Measurements from ENCODE around the gene MYOG.

Gene MYOG

DNA sequence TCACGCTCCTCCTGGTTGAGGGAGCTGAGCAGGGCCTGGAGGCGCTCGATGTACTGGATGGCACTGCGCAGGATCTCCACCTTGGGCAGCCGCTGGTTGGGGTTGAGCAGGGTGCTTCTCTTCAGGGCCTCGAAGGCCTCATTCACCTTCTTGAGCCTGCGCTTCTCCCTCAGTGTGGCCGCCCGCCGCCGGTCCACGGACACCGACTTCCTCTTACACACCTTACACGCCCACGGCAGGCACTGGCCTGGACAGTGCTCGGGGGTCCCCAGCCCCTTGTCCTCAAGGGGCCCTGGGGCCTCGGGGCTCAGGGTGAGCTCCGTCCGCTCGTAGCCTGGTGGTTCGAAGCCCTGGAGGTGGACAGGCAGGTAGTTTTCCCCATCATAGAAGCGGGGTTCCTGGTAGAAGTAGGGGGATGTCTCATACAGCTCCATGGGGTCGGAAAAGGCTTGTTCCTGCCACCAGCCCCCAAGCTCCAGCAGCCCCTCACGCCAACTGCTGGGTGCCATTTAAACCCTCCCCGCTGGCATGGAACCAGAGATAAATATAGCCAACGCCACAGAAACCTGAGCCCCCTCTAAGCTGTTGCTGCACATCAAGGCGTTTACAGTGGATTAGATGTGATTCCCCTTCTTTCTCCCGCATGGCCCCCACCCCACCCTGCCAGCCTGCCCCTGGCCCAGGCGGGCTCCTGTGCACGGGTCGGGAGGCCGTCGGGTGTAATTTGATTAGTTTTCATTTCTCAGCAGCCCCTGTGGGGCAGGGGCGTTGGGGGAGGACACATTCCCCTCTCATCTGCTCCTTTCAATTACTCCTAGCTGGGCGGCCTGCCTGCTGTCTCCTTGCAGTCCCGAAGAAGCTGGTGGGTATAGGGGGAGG lies at the start of gene MYOG:
Gene MYOG, minus strand, starts transcription at position 485 of the 879 bp plus-strand sequence. Its CDS starts 51 bp downstream, at position 434.
- no peak for DNase-seq

DNA sequence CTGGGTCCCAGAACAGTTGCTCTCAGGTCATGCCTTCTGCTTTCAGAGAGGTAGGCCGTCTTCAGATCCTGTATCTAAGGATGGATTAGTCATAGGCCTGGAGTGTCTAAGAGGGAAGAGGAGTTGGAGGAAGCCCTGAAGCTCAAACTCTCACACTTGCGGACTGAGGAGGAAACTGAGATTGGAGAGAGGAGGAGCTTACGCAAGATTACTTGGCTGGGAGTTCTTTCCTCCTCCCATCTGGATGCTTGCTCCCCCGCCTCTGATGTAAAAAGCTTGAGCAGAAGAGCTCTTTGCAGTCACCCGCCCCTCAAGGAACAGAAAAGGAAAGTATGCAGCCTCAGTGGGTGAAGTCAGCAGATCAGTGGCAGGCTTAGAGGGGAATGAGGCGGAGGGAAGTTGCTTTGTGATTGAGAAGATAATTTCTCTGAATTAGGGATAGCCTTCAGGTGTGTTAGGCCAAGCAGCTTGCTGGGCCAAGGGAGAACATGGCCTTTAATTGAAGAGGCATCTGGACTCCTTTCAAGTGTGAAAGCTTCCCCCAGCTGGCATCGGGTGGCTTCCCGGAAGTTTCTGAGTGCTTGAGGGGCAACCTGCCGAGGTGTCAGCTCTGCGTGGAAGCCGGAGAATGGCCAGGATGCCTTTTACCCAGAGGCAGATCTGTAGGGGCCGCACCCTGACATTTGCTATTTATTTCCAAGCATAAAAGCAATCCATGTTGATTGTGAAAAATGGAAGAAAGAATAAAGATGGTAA lies 48.3 kb upstream of the MYOG start:
- DNase-seq, result no peak

DNA sequence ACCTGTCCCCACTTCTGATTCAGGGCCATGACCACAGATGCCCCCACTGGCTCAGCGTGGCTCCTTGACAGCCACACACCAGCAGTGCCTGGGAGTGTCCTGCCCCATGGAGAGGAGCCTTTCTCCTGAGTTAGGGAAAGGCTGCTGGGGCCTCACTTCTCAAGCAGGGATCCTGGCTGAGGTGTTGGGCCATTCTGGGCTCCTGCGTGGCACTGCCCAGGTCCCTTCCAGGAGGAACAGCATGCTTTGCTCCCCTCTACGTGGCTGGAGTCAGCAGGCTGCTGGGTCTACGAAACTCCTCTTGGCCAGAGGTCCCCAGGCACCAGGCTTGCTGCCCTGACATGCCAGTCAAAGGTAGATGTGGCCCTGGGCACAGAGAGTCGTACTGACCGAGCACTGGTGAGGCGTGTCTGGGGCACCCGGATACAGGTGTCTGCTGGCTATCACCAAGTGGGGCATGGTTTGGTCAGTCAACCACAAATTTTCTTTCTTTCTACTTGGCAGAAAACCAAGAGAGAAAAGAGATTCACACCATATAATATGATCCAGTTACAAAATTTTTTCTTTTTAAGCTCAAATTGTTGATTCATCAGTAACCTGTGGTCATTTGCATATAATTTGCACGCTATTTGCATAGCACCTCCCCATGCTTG lies 45.9 kb upstream of the MYOG start:
- DNase-seq, result no peak

DNA sequence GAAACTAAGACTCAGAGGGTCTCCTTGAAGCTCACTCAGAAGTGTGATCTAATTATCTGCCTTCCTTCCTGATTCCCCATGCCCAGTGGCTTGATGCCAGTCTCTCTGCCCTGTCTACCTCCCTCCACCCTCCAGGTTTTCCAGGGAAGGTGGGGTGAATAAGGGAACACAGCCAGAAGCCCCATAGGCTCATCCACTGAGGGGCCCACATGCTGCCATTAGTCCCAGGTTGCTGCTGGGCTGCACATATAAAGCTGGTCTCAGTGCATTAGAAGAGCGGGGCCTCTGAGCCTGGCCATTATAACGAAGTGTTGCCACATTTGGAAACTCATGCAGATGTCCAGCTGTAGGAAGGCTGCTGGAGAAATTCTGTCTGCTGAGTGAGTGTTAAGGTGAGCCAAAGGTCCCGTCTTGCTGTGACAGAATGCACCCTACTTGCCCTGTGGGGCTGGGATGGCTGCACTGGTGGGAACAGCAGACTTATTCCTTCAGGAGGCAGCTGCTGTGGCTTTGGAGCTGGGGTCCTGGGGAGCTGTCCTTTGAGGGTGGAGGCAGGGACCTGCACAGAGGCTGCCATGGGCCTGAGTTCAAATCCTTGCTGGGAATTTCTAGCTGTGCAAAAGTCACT lies 44.7 kb upstream of the MYOG start:
- DNase-seq, result no peak

DNA sequence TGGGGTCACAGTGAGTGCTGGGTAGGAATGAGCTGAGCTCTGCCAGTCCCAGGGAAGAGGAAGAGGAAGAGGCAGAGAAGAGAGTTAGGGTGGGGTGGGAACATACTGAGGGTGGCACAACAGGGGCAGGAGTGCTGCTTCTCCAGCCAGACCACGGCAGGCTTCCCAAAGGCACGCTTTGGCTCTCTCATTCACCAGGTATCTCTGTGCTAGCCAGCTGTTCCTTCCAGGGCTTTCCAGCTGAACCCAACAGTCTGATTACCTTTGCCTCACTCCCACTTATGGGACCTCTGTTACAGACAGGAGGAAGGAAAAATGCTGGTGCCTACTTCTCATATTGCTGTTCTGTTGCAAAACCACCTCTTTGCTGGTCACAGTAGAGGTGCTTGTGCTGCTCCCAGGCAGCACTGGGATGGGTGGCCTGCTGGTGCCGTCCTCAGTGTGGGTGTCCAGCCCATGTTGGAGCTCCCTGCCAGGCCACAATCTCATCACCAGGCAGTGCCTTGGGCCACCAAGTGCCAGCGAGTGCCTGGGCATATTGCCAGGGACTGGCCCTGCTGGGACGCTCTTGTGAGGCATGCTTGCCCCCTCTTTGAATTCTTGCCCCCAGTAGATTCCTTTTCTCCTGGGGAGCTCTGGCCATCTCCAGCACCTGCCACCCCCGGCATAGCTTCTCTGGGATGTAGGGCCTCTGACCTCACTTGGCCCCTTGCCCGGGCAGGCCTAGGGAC lies 43.9 kb upstream of the MYOG start:
- no peak for DNase-seq

DNA sequence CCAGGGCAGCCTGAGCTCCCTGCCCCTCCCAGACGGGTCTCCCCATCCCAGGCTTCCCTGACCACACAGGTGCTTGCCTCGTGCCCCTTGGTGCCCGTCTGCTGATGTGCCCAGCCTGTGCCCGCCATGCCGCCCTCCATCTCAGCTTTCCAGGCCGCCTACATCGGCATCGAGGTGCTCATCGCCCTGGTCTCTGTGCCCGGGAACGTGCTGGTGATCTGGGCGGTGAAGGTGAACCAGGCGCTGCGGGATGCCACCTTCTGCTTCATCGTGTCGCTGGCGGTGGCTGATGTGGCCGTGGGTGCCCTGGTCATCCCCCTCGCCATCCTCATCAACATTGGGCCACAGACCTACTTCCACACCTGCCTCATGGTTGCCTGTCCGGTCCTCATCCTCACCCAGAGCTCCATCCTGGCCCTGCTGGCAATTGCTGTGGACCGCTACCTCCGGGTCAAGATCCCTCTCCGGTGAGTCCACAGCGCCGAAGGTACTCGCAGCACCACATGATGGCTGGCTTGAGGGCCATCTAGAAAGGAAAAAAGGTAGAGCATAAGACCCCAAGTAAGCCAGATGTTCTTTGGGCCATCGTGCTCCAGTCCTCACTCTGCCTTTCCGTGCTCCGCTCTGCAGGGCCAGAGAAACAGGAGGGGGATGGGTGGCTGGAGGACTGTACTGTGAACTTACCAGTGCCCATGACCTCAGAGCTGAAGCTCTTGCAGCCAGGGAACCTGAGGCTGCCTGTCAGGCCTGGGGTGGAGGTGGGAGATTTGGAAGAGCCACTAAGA lies 43.1 kb upstream of the MYOG start:
- DNase-seq, result no peak

DNA sequence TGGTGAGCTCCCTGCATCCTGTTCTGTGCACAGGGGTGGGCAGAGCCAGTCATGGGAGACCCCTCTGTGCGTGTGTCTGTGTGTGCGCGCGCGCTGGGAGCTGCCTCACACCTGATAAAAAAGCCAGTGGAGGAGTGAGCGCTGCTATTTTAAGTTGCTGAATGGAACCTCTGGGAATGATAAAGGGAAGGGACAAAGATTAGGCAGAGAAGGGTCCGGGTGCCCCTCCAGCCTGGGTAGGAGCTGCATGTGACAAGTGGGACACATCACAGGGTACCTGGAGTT lies 42.6 kb upstream of the MYOG start:
- no peak for DNase-seq

DNA sequence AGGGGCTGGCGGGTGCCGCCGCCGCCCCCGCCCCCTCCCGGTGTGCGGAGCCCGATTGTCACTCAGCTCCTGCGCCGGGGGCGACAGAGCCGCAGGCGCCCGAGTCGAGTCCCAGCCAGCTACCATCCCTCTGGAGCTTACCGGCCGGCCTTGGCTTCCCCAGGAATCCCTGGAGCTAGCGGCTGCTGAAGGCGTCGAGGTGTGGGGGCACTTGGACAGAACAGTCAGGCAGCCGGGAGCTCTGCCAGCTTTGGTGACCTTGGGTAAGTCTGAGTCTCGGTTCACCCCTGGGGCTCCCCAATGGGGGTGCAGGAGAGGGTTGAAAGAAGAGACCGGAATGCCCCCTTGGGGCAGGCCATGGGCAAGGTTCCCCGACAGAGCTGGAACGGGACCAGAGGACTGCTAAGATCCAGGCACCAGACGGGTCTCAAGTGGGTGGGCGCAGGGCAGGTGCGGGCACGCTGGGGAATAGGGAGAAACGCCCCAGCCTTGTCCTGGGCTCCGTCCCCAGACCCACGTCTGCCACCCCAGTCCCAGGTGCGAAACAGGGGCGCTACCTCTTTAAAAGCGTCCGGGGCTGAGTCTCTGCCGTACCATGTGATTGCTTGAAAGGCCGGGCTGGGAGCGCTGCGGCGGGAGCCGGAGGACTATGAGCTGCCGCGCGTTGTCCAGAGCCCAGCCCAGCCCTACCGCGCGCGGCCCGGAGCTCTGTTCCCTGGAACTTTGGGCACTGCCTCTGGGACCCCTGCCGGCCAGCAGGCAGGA lies 42.0 kb upstream of the MYOG start, which contains the start of gene ADORA1:
Gene ADORA1, plus strand, starts transcription at position 61 of the 765 bp plus-strand sequence. CDS start 1,116 bp downstream, outside the sequence.
- no peak for DNase-seq

DNA sequence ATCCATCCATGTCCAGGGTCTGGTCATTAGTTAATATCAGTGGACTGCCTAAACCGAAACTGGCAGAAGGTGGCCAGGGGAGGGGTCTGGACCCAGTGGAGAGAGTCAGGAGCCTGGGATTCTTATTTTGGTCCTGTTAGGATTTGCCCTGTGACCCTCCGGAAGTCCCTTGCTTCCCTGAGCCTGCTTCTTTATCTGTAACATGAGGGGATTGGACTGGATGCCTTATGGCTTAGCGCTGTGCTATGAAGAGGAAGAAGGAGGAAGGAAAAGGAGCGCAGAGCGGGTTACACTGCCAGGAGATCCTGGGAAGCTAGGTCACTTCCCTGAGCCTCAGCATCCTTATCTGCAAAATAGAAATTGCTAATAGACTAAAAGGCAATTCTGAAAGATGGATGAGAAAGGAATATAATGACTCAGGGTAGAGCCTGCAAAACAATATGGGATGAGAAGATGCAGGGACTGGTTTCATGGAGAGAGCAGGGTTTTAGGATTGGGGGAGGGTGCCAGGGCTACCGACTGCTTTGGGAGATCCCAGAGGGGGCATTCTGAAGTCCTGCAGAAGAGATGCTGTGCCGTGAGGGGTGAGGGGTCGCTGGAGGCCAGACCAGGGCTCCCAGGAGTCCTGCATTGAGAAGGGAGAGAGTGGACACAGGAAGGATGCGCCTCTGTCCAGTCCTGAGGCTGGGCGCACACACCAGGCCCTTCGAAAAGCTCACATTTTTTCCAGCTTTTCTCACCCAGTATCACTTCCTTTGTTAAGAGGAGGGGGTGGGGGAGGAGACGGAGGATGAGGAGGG lies 41.3 kb upstream of the MYOG start:
- DNase-seq, result no peak

DNA sequence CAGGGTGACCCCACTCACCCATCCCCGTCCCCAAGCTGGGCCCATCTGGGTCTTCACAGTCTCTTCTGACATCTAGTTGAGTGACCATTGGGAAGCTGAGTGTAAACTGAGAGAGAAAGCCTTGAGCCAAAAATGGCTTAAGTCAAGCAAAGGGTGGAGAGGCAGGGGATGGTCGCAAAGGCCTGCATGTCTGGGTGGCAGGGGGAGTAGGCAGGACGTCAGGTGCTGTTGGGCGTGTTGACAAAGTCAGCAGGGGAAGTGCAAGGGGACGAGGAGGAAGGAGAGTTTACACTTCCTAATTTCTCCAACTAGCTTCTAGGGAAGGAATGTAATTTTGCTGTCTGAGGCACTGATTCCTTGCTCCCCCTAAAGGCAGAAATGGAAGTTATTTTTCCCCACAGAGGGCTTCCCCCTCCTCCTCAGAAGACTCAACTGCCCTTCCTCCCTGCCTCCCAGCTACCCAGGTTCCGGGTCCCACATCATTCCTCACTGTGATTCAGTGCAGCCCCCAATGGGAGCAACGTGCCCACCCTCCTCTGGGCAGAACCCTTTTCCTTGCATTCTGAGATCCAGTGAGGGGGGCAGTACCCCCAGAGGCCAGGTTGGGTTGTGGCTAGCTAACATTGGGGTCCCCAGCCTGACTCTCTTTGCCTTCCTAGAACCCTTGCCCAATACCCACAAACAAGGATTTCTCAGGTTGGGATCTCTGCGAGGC lies 40.5 kb upstream of the MYOG start:
- no peak for DNase-seq

DNA sequence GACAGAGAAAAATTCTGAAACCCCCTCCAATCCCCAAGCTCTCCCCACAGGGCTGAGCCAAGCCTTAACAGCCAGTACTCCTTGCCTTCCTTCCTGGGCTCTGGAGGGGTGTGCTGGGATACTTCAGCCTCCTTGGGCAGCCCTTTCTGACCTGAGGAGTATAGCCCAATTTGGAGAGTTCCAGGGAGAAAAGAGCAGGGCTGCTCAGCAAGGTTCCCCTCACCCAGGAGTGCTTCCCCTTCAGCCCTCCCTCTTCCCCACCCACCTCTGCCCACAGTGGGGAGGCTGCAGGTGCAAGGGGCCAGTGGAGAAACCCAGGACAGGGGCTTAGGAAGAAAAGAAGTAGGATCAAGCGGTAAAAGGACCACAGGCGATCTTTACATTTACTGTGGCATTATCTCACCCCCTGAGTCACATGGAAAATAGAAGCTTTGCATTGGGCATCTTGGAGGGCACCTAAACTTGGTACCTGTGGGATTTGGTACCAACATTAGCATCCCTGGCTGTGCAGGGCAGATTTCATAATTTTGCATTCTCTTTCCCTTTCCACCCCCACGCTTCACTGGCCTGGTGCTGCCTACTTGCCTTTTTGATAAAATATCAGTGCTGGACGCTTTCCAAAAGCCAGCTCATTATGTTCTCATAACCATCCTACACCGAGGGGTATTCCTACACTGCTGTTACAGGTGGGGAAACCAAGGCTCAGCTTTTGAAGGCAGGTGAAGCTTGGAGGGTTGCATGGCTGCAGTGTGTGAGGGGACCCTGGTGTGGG lies 38.9 kb upstream of the MYOG start:
- no peak for DNase-seq

DNA sequence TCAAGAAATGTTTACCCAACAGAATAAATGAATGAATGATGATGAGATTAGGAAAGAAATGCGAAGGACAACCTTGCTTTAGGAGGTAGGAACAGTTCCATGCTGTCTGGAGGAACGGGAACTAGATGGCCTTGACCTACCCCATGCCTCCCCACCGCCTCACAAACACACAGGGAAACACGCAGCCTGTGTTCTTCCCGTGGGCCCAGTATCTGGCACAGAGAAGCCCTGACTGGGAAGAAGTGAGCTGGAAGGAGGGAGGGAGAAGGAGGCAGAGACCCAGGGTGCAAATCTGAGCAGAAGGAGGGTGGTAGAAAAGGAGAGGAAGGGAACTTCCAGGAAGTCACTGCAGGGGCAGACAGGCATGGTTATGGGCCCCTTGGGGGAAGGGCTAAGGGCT lies 38.2 kb upstream of the MYOG start:
- DNase-seq, result no peak

DNA sequence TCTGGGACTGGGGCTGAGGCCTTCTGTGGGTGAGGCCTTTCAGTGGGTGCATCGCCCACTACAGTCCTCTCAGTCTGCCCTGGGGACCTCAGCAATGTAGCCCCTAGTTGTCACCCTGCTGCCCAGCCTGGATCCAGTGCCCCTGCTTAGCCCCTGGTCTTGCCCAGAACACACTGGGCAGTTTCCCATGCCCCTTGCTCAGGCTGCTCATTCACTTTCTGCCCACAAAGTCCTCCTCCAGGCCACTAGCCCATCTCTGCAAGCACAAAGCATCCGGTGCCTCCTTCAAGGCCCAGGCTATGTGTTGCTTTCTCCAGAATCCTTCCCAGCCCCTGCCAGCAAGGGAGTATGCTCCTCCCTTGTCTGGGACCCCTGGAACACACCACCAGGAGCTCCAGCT lies 36.3 kb upstream of the MYOG start:
- DNase-seq, result no peak

DNA sequence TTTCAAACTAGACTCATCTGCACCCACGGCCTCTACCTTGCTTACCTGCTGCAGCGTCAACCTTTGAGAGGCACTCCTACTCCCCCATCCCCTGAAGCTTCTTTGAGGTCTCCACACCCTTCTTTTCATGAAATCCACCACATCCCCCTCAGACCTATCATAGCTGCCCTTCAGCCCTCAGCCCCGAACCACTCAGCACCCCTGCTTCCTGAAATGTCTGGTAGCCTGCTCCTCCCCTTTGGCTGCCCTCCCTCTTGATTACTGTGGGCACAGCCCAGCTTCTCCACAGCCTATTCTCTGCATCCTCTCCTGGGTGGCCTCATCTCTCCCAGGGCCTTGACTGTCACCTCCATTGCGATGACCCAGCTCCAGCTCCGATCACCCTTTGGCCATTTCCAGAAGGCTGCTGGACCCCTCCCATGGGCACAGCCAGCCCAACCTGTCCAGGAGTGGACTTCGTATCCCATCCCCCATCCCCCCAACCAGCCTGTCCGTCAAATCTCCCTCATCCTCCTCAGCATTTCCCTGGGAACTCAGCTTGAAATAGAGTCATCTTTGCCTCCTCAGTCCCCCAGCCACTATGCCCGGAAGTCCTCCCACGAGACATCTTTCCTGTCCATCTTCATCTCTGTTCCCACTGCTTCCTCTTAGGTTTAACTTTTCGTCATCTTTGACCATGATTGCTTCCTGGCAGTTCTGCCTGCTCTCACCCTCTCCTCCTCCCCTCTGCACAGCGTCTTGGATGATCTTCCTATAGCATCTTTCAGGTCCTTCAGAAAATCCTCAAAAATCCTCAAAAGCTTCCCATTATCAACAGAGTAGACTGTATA lies 35.6 kb upstream of the MYOG start:
- no peak for DNase-seq

DNA sequence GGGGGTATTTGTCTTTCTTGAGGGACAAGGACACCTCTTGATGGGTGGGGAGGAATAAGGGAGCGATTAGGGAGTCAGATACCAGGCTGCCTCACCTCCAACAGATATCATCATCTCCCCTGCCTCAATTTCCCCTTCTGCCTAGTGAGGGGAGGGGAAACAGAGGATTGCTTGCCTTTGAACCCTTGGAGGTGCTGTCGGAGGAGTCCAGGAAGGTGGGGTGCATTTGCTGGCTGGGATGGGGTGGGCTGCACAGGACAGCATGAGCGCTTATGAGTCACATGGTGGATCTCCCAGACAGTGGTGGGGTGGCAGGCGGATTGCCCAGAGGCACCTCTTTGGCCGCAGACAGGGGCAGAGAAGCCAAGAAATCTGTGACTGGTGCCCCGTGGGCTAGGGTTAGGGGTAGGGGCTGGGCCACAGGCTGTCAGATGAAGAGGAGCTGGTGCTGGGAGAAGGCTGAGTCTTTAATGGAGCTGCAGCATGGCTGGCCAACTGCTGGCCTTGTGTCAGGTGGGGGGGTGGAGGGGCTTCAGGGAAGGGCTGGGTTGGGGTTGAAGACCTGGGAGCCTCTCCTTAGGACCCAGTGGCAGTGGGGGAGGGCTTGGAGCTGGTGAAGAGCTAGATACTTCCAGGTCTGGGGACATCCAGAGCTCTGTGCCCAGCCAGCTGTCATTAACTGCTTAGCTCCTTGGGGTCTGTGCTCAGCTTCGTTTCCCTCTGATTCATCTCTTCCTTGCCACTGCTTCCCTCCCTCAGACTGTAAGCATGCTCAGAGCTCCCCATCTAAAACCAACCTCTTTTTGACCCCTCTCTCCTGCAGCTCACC lies 34.7 kb upstream of the MYOG start:
- no peak for DNase-seq

All from activated naive CD4-positive, alpha-beta T cell treated with Interleukin-2 at 50 U/mL for 16 hours (primary cell).